Jurkat, Clone E6-1 (cell line): ENCODE data around the gene HOXD3.

ENCODE experiments used
- DNase-seq: peaks from one replicate; pipeline ENCODE4 v3.0.0-alpha.2; 2011; ENCODE audit warnings: low read depth, low spot score
- H3K4me3 ChIP-seq: 2 replicates; pipeline ENCODE4 v1.5.1; 2011; ENCODE audit warnings: mild to moderate bottlenecking, low read length, control low read depth, moderate library complexity

Gene HOXD3

GRCh38 chr2:176172007-176172894 lies 15.1 kb downstream of the HOXD3 start:
- H3K4me3 ChIP-seq: no peak overlapping the region
- no peak for DNase-seq

- no peak overlapping the region for H3K4me3 ChIP-seq
- DNase-seq: no peak
These were observed 15.9 kb downstream of the HOXD3 start for GRCh38 chr2:176172895-176173566.

- H3K4me3 ChIP-seq: no peak overlapping the region
- DNase-seq: no peak
These were observed 16.7 kb downstream of the HOXD3 start for GRCh38 chr2:176173567-176174381.

GRCh38 chr2:176174382-176174823 lies 17.3 kb downstream of the HOXD3 start:
- no peak for DNase-seq
- H3K4me3 ChIP-seq: peak overlapping the region; percentile 36

- H3K4me3 ChIP-seq: peak overlapping the region; percentile 36
- DNase-seq: peak; percentile 53
These were observed 18.0 kb downstream of the HOXD3 start for GRCh38 chr2:176174824-176175708.

GRCh38 chr2:176175709-176176607 lies 18.9 kb downstream of the HOXD3 start:
- DNase-seq: no peak
- H3K4me3 ChIP-seq: no peak overlapping the region

- H3K4me3 ChIP-seq: peak overlapping the region; percentile 58
- no peak for DNase-seq
These were observed 20.5 kb downstream of the HOXD3 start for GRCh38 chr2:176177580-176178037.

GRCh38 chr2:176178038-176178756 lies 21.1 kb downstream of the HOXD3 start:
- DNase-seq: peak; percentile 60
- H3K4me3 ChIP-seq: peak overlapping the region; percentile 58

- DNase-seq: no peak
- H3K4me3 ChIP-seq: peak overlapping the region; percentile 58
These were observed 21.7 kb downstream of the HOXD3 start for GRCh38 chr2:176178757-176179295.

- H3K4me3 ChIP-seq: no peak overlapping the region
These were observed 24.4 kb downstream of the HOXD3 start for GRCh38 chr2:176181551-176181950.

GRCh38 chr2:176182671-176183070 lies 25.6 kb downstream of the HOXD3 start:
- no peak overlapping the region for H3K4me3 ChIP-seq
- DNase-seq: no peak

More at GRCh38 chr2:176181551-176181950, 24.4 kb downstream of the HOXD3 start:
- DNase-seq: no peak

- no peak overlapping the region for H3K4me3 ChIP-seq
- no peak for DNase-seq
These were observed 27.6 kb downstream of the HOXD3 start for GRCh38 chr2:176184749-176185148.

GRCh38 chr2:176186024-176186423 lies 28.9 kb downstream of the HOXD3 start:
- no peak for DNase-seq

GRCh38 chr2:176187200-176187898 lies 30.2 kb downstream of the HOXD3 start:
- H3K4me3 ChIP-seq: no peak overlapping the region
- no peak for DNase-seq

More at GRCh38 chr2:176186024-176186423, 28.9 kb downstream of the HOXD3 start:
- no peak overlapping the region for H3K4me3 ChIP-seq

- no peak within 1 kb of the TSS for H3K4me3 ChIP-seq
- DNase-seq: no peak
These were observed 31.0 kb downstream of the HOXD3 start, which contains the start of gene HOXD1 for GRCh38 chr2:176187899-176188773. Gene HOXD1 (plus strand): TSS chr2:176188668. CDS start chr2:176188802, 134 bp downstream.
